Measurements from ENCODE around the gene ATXN7L3.
"Not testable (repeated sequence)": the region's sequence is repeated elsewhere in the genome, so short reads cannot be mapped to it uniquely, and the experiment has no call there.

ATXN7L3 gene

DNA sequence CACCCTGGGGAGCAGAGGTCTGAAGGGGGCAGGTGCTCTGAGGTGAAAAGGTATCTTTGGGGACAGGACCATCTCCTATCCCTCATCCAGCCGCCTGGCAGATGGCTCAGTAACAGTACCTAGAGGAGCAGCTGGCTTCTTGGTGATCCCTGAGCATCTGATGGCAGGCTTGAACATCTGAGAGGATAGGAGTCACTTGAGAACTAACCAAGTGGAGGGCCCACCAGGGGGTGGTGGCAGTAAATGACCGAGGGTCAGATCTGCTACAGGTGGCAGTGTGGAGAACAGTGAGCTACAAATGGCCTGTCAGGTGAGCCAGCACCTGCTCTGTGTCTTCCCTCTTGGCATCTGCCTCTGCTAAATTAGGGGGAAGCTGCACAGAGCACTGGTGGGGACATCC, 44.2 kb downstream of the ATXN7L3 start:
- TF ChIP-seq, protein P1, sequence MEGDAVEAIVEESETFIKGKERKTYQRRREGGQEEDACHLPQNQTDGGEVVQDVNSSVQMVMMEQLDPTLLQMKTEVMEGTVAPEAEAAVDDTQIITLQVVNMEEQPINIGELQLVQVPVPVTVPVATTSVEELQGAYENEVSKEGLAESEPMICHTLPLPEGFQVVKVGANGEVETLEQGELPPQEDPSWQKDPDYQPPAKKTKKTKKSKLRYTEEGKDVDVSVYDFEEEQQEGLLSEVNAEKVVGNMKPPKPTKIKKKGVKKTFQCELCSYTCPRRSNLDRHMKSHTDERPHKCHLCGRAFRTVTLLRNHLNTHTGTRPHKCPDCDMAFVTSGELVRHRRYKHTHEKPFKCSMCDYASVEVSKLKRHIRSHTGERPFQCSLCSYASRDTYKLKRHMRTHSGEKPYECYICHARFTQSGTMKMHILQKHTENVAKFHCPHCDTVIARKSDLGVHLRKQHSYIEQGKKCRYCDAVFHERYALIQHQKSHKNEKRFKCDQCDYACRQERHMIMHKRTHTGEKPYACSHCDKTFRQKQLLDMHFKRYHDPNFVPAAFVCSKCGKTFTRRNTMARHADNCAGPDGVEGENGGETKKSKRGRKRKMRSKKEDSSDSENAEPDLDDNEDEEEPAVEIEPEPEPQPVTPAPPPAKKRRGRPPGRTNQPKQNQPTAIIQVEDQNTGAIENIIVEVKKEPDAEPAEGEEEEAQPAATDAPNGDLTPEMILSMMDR (IDR thresholded peaks at IDR 0.05; ENCODE audit: low read depth, low read length) = no peak
- no peak for DNase-seq
- H3K36me3 ChIP-seq = peaks cover 14% of the 10 kb centered on the region
- no peaks in the 10 kb centered on the region for H3K9me3 ChIP-seq
- H3K4me1 ChIP-seq = peaks cover 5% of the 10 kb centered on the region; the same call in 1 of the 2 replicates
- no peaks in the 10 kb centered on the region for H3K27me3 ChIP-seq
- no peak overlapping the region for H3K4me3 ChIP-seq (ENCODE audit: low read depth, low read length)

DNA sequence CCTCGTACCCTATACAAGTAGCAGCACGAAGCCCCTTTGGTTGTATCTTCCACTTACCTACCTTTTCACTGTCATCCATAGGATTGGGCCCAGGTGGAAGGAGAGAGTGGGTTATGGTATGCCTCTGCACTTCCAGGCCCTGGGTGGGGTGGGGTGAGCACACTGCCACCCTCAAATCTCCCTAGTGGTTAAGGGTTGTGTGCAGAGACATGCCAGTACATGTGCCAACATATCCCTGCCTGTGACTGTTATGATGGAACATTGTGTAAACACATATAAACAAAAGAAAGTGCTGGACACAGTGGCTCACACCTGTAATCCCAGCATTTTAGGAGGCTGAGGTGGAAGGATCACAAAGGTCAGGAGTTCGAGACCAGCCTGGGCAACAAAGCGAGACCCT, 46.8 kb downstream of the ATXN7L3 start:
- H3K9me3 ChIP-seq = no peaks in the 10 kb centered on the region
- DNase-seq = no peak
- H3K27me3 ChIP-seq = no peaks in the 10 kb centered on the region
- H3K4me3 ChIP-seq (ENCODE audit: low read depth, low read length) = no peak overlapping the region
- peaks cover 21% of the 10 kb centered on the region for H3K36me3 ChIP-seq
- TF ChIP-seq, protein P1 (IDR thresholded peaks at IDR 0.05; ENCODE audit: low read depth, low read length) = no peak
- no peaks in the 10 kb centered on the region for H3K4me1 ChIP-seq

DNA sequence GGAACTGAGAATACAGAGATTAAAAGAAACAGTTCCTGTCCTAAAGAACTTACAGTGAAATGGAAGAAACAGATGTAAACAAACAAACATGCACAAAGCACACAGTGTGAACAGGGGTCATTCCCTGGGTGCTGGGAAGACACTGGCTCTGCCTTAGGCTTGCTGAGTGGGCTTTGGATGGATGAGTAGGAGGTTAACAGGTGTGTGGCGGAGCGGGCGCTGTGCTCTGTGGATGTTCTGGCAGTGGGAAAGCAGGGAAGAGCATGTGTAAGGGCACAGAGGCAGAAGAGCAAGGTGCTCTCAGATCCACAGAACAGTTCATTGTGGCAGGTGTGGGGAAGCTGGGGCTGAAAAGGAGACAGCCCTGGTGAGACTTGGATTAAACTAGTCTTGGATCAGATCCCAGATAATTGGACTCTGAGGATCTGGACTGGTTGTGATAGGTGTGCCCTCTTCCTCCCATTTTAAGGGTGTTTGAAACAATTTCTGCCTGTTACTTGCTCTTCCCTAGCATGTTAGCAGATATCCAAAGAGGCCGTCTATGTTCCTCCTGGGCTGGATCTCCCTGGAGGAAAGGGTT, 49.8 kb downstream of the ATXN7L3 start:
- Histone ChIP-seq H3K27me3 (no peaks in the 10 kb centered on the region), H3K9me3 (no peaks in the 10 kb centered on the region), H3K36me3 (peaks cover 21% of the 10 kb centered on the region), H3K4me1 (peaks cover 6% of the 10 kb centered on the region), H3K4me3 (ENCODE audit: low read depth, low read length) (no peak overlapping the region)
- TF ChIP-seq, protein P1 (IDR thresholded peaks at IDR 0.05; ENCODE audit: low read depth, low read length) = no peak
- DNase-seq = no peak

DNA sequence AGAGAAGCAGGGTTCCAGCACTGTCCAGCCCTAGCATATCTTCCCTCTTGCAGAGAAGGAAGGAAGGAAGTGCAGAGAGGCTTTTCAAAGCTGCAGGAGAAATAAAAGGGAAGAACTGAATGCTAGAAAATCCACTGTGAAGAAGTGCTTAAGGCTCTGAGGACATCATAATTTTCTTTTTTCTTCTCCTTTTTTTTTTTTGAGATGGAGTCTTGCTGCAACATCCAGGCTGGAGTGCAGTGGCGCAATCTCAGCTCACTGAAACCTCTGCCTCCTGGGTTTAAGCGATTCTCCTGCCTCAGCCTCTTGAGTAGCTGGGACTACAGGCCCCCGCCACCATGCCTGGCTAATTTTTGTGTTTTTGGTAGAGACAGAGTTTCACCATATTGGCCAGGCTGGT, 50.6 kb downstream of the ATXN7L3 start:
- H3K36me3 ChIP-seq = peaks cover 20% of the 10 kb centered on the region; the same call in 1 of the 2 replicates
- H3K27me3 ChIP-seq; H3K9me3 ChIP-seq; H3K4me1 ChIP-seq; H3K4me3 ChIP-seq (ENCODE audit: low read depth, low read length); DNase-seq: not testable (repeated sequence)

DNA sequence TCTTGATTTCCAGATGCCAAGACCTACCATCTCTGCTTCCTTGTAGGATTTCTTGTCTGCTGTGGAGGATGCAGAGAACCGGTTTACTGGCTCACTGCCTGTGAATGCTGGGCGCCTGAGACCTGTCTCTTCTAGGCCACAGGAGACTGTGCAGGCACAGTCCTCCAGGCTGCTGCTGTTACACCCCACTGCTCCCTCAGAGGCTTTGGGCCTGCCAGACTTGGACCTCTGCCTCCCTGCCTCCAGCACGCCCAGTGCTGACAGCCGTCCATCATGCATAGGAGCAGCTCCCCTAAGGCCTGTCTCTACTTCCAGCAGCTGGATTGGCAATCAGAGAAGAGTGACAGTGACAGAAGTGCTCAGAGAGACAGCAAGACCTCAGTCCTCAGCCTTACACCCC, 51.9 kb downstream of the ATXN7L3 start:
- Histone ChIP-seq H3K36me3 (peaks cover 18% of the 10 kb centered on the region; the same call in 1 of the 2 replicates), H3K4me3 (ENCODE audit: low read depth, low read length) (no peak overlapping the region), H3K9me3 (no peaks in the 10 kb centered on the region), H3K4me1 (peaks cover 6% of the 10 kb centered on the region), H3K27me3 (no peaks in the 10 kb centered on the region)
- DNase-seq = no peak
- TF ChIP-seq, protein P1 (IDR thresholded peaks at IDR 0.05; ENCODE audit: low read depth, low read length) = no peak

DNA sequence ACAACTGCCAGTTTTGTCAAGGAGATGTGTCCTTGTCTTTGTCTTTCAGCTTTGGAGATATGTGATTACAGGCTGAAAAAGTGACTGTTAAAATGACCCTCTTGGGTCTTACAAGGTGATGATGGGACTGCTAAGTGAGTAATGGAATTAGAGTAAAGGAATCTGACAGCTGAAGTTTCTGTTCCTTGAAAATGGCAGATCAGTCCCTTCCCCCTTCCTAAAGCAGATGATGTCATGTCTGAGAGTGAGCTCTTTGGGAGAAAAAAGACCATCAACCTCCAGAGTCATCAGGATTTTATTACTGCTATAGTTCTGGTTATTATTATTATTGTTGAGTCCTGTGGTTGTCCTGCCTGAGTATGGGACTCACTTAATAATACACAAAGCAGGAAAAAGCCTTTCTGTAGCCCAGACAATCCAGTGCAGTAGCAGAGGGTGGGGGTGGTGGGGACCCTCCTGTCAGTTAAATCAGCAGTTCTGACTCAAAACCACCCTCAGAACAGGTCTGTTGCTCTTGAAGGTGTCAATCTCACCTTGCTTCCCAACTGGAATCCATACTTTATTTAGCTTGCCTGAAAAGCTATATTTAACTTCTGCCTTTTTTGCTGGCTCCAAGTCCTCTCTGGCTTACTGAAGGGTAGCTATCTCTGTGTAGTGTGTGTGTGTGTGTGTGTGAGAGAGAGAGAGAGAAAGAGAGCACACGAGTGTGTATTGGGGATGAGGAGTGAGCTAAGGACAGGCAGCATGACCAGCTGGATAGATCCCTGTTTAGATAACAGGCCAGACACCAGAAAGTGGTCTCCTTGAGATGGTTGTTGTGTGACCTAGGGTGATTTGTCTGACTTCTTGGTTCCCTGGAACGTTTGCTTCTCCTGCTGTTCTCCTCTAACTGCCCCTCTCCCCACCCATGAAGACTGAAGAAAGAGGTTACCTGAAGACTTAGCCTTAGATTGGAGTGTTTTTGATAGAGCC, 53.0 kb downstream of the ATXN7L3 start:
- Histone ChIP-seq H3K9me3 (no peaks in the 10 kb centered on the region), H3K27me3 (no peaks in the 10 kb centered on the region), H3K4me1 (peaks cover 6% of the 10 kb centered on the region), H3K36me3 (peaks cover 13% of the 10 kb centered on the region; the same call in 1 of the 2 replicates), H3K4me3 (ENCODE audit: low read depth, low read length) (no peak overlapping the region)
- no peak for DNase-seq
- TF ChIP-seq, protein P1 (IDR thresholded peaks at IDR 0.05; ENCODE audit: low read depth, low read length) = no peak

All from BE2C (cell line).